LoVo (cell line): ENCODE measurements around the gene TAF7.
"Not testable (repeated sequence)": the region's sequence is repeated elsewhere in the genome, so short reads cannot be mapped to it uniquely, and the experiment has no call there.

ENCODE experiments used
- DNase-seq: peaks from one replicate; pipeline ENCODE4 v3.0.0-alpha.2; 2016; ENCODE audit warnings: low spot score

The TAF7 gene, protein sequence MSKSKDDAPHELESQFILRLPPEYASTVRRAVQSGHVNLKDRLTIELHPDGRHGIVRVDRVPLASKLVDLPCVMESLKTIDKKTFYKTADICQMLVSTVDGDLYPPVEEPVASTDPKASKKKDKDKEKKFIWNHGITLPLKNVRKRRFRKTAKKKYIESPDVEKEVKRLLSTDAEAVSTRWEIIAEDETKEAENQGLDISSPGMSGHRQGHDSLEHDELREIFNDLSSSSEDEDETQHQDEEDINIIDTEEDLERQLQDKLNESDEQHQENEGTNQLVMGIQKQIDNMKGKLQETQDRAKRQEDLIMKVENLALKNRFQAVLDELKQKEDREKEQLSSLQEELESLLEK

DNA sequence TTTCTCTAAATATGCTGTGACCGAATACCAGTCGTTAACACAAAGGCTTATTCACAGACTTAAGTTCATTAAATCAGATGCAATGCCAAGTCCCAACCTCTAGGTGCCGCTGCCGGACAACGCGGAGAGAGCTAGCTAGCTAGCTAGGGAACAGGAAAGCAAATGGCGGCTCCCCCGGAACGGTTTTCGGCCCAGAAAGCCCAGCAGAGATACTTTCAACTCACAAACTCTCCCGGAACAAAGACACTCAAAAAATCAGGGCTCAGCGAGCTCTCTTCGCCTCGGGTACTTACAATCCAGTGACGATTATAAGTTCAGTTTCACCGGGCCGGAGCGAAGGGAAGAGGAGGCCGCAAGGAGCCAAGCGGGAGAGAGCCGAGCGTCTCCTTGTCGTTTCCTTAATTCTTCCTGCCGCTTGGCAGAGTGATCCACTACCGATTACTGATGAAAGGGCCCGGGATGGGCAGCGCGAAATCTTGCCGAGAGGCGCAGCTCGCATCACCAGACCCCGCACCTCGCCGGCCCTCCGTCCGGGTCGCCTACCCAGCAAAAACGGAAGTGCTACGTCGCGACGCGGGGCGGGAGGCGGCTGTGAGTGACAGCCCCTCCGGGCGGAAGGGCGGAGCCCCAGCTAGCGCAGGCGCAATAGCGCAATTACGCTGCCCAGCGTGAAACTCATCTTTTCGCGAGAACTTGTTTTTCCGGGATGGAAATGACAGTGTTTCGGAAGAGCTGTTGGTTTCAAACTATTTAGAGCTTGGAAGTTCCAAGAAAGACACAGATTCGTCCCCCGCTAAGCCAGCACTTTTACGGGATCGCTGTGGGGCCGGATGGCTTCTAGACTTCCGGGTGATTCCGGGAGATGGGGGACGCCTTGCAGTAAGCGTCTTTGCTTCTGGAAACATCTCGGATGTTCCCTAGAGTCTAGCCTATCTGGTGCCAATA is at the start of gene TAF7:
Gene TAF7 (minus strand): TSS at position 560 of the 945 bp plus-strand sequence. CDS start 740 bp downstream, outside the sequence.
- peak; percentile 96 for DNase-seq

DNA sequence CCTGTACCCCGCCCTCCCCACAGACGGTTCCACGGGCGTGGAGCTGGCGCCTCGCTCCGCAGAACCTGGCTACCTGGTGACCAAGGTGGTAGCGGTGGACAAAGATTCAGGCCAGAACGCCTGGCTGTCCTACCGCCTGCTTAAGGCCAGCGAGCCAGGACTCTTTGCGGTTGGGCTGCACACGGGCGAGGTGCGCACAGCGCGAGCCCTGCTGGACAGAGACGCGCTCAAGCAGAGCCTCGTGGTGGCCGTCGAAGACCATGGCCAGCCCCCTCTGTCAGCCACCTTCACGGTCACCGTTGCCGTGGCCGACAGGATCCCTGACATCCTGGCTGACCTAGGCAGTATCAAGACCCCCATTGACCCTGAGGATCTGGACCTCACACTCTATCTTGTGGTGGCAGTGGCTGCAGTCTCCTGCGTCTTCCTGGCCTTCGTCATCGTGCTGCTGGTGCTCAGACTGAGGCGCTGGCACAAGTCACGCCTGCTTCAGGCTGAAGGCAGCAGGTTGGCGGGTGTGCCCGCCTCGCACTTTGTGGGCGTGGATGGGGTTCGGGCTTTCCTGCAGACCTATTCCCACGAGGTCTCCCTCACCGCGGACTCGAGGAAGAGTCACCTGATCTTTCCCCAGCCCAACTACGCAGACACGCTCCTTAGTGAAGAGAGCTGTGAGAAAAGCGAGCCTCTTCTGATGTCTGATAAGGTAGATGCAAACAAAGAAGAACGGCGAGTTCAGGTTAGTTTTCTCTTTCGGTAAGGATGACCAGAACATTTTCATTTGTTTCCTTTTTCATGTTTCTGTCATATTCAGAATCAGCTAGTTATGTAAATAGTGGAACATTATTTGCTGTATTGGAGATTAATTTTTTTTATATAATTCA is 45.7 kb upstream of the TAF7 start:
- no peak for DNase-seq

DNA sequence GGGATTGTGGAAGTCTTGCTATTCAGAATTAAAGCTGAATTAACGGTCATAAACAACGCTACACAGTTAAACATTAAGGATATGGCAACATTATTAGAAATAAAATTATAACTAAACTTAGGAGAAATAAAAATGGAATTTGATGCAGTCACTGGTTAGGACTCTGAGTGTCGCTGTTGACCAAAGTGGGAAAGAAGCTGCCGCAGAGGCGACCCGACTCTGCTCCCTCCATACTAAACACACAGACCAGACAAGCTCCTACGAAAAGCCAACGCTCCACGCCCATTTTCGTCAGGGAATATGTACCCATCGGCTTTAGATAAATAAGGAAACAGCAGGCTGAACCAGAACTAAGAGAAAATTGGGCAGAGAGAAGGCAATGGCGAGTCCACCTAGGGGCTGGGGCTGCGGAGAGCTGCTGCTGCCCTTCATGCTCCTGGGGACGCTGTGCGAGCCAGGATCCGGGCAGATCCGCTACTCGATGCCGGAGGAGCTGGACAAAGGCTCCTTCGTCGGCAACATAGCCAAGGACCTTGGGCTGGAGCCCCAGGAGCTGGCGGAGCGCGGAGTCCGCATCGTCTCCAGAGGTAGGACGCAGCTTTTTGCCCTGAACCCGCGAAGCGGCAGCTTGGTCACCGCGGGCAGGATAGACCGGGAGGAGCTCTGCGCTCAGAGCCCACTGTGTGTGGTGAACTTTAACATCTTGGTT is 43.5 kb upstream of the TAF7 start, which contains the start of gene PCDHGA5:
Gene PCDHGA5 (plus strand): TSS at position 211 of the 709 bp plus-strand sequence. CDS start 169 bp downstream, at position 380.
- DNase-seq = no peak

DNA sequence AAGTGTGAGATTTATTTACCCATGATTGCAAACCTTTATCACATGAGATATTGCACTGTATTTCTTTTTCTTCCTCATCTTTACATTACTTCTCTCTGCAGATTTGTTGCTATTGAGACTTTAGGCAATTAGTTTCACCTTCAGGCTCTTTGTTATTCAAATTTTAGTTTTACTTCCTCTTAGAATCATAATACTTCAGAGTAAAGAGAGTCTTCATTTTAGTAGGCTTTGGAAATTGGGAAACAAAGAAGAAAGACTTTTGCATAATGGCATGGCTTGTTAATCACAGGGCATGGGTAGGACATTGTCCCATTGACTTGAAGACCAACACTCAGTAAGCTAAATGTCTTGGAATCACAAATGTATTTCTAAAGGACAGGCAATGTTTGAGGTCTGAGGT is 42.1 kb upstream of the TAF7 start:
- no peak for DNase-seq

DNA sequence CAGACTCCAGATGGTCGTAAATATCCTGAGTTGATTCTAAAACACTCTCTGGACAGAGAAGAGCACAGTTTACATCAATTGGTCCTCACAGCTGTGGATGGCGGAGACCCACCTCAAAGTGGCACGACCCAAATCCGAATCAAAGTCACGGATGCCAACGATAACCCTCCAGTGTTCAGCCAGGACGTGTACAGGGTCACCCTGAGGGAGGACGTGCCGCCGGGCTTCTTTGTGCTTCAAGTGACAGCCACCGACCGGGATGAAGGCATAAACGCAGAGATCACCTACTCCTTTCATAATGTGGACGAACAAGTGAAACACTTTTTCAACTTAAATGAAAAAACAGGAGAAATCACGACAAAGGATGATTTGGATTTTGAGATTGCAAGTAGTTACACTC is 40.1 kb upstream of the TAF7 start:
- DNase-seq = no peak

DNA sequence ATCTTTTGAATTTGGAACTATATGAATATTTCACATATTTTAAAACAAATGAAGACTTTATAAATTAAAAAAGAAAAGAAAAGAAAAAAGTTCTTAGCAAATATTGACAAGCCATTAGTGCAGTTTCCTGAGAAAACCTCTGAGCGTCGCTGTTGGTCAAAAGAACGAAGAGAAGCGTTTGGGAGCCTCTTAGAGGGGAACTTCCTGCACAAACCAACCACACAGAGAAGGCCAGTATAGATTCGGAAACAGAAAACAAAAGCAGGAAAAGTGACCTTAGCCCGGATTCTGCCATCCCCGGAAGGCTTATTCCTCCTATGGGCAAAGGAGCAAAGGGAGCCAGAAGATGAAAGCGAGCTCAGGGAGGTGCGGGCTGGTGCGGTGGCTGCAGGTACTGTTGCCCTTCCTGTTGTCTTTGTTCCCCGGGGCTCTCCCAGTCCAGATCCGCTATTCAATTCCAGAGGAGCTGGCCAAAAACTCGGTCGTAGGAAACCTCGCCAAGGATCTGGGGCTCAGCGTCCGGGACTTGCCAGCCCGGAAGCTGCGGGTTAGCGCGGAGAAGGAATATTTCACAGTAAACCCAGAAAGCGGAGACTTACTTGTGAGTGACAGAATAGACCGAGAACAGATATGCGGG is 39.3 kb upstream of the TAF7 start, which contains the start of gene PCDHGB2:
Gene PCDHGB2 (plus strand): TSS at position 205 of the 637 bp plus-strand sequence. CDS start 142 bp downstream, at position 347.
- peak; percentile 21 for DNase-seq

DNA sequence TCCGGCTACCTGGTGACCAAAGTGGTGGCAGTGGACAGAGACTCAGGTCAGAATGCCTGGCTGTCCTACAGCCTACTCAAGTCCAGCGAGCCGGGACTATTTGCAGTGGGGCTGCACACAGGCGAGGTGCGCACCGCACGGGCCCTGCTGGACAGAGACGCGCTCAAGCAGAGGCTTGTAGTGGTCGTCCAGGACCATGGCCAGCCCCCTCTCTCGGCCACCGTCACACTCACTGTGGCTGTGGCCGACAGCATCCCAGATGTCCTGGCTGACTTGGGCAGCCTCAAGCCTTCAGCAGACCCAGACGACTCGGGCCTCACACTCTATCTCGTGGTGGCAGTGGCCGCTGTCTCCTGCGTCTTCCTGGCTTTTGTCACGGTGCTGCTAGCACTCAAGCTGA is 36.4 kb upstream of the TAF7 start:
- no peak for DNase-seq

DNA sequence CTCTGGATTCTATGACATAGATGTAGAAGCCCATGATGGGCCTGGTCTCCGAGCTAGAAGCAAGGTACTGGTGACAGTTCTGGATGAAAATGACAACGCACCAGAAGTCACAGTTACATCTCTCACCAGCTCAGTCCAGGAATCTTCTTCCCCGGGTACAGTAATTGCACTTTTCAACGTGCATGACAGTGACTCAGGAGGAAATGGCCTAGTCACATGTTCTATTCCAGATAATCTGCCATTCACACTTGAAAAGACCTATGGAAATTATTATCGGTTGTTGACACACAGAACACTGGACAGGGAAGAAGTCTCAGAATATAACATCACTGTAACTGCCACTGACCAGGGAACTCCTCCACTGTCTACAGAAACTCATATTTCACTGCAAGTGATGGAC is 35.5 kb upstream of the TAF7 start:
- DNase-seq = no peak

DNA sequence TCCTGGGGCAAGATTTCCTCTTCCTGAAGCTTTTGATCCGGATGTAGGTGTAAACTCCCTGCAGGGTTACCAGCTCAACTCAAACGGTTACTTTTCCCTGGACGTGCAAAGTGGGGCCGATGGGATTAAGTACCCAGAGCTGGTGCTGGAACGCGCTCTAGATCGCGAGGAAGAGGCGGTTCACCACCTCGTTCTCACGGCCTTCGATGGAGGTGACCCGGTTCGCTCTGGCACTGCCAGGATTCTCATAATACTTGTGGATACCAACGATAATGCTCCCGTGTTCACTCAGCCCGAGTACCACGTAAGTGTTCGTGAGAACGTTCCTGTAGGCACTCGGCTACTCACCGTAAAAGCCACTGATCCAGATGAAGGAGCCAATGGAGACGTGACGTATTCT is 35.1 kb upstream of the TAF7 start:
- no peak for DNase-seq

DNA sequence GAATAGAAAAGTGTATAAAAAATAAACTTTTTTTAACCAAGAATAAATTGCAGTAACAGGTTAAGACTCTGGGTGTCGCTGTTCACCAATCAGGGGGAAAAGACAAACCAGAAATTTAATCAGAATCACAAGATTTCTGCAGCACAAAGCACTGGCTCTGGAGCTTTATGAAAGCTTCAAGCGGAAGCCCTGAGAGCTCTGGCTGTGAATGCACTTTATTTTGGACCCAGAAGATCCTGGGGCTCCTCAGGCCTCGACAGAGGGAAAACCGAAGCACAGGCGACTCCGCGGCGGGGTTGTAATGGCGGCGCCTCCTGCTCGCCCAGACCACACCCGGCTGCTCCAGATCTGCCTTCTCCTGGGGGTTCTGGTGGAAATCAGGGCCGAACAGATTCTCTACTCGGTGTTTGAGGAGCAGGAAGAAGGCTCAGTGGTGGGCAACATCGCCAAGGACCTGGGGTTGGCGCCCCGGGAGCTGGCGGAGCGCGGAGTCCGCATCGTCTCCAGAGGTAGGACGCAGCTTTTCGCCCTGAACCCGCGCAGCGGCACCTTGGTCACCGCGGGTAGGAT is 34.4 kb upstream of the TAF7 start, which contains the start of gene PCDHGA4:
Gene PCDHGA4 (plus strand): TSS at position 122 of the 570 bp plus-strand sequence. CDS start 87 bp downstream, at position 209.
- DNase-seq = no peak

DNA sequence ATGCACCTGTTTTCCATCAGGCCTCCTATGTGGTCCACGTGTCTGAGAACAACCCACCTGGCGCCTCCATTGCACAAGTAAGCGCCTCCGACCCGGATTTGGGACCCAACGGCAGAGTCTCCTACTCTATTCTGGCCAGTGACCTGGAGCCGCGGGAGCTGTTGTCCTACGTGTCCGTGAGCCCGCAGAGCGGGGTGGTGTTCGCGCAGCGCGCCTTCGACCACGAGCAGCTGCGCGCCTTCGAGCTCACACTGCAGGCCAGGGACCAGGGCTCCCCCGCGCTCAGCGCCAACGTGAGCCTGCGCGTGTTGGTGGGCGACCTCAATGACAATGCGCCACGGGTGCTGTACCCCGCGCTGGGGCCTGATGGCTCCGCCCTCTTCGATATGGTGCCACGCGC is 31.0 kb upstream of the TAF7 start:
- no peak for DNase-seq

DNA sequence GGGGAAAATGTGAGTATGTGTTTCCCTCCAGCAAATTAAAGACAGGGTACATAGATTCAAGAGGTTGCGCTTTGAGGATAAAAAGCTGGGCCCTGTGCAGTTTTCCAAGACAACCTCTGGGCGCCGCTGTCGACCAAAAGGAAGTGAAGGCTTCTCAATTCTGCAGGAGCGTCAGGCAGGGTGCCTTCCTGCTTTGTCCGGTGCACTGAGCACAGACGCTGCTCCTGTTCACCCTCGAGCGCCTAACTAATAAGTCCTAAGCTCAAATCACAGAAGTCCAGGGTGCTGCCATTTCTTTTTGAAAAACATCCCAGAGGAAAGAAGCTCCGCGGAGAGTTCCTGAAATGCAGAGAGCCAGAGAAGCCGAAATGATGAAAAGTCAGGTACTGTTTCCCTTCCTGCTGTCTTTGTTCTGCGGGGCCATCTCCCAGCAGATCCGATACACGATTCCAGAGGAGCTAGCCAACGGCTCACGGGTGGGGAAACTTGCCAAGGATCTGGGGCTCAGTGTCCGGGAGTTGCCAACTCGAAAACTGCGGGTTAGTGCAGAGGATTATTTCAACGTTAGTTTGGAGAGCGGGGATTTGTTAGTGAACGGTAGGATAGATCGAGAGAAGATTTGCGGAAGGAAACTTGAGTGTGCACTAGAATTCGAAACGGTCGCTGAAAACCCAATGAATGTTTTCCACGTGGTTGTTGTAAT is 29.5 kb upstream of the TAF7 start, which contains the start of gene PCDHGB1:
Gene PCDHGB1 (plus strand): TSS at position 183 of the 703 bp plus-strand sequence. CDS start 162 bp downstream, at position 345.
- DNase-seq = no peak

DNA sequence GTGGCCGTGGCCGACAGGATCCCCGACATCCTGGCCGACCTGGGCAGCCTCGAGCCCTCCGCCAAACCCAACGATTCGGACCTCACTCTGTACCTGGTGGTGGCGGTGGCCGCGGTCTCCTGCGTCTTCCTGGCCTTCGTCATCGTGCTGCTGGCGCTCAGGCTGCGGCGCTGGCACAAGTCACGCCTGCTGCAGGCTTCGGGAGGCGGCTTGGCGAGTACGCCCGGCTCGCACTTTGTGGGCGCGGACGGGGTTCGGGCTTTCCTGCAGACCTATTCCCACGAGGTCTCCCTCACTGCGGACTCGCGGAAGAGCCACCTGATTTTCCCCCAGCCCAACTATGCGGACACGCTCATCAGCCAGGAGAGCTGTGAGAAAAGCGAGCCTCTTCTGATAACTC is 25.4 kb upstream of the TAF7 start:
- DNase-seq = not testable (repeated sequence)

DNA sequence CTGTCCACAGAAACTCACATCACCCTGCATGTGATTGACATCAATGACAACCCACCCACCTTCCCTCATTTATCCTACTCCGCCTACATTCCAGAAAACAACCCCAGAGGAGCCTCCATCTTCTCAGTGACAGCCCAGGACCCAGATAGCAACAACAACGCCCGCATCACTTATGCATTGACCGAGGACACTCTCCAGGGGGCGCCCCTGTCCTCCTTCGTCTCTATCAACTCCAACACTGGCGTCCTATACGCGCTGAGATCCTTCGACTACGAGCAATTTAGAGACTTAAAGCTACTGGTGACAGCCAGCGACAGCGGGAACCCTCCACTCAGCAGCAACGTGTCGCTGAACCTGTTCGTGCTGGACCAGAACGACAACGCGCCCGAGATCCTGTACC is 24.7 kb upstream of the TAF7 start:
- no peak for DNase-seq

DNA sequence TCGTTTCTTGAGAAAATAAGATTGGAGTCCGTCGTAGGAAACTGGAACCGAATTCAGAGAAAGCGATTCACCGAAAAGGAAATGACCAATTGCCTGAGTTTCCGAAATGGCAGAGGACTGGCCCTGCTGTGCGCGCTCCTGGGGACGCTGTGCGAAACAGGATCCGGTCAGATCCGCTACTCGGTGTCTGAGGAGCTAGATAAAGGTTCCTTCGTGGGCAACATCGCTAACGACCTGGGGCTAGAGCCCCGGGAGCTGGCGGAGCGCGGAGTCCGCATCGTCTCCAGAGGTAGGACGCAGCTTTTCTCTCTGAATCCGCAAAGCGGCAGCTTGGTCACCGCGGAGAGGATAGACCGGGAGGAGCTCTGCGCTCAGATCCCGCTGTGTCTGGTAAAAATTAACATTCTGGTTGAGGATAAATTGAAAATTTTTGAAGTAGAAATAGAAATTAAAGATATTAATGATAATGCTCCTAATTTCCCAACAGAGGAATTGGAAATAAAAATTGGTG is 23.4 kb upstream of the TAF7 start:
- DNase-seq = no peak

DNA sequence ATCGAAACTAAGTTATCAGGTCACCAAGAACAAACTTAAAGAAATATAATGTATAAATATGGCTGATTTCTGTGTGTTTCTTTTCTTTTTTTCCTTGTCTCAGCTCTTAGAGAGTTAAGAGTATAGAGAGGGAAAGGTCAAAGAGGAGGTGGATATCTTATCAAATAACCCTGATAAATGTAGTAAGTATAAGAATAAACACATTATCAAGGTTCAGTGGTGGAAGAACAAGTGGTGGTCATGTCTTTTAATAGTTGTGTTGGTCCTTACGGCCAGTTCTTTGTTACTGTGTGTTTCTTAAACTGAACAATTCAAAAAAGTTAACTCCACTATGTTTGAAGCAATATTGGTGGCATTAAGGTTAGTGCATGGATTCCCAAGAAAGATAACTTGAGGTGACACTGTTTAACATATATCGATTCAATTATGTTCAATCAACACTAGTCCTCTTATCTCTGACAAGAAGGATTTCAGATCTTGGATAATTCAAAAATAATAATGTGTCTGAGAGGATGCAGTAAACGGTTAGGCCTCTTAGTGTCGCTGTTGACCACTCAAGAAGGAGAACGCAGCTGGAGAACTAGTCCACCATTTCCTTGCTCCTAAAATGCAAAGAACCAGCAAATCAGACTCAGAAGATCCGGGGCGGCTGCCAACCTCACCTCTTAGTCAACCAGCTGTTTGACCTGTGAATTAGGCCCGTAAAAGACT is 22.8 kb upstream of the TAF7 start, which contains the start of gene PCDHGA3:
Gene PCDHGA3 (plus strand): TSS at position 588 of the 711 bp plus-strand sequence. CDS start 205 bp downstream, outside the sequence.
- no peak for DNase-seq

DNA sequence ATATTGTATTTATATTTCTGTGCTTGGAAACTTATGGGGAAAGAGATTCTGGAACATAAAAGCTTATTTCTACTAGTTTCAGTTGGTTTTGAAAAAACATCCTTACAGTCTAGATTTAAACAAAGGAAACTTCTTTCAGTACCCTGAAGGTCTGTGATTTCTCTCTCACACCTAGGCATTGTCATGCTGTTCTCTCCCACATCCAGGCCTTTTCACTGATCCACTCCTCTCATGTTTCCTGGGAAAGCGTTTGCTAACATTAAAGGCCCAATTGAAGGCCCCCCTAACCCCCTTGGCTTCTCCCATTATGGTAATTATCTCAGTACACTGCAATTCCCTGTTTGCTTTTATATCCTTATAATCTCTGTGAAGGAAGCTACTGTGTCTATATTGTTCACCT is 22.2 kb upstream of the TAF7 start:
- no peak for DNase-seq

DNA sequence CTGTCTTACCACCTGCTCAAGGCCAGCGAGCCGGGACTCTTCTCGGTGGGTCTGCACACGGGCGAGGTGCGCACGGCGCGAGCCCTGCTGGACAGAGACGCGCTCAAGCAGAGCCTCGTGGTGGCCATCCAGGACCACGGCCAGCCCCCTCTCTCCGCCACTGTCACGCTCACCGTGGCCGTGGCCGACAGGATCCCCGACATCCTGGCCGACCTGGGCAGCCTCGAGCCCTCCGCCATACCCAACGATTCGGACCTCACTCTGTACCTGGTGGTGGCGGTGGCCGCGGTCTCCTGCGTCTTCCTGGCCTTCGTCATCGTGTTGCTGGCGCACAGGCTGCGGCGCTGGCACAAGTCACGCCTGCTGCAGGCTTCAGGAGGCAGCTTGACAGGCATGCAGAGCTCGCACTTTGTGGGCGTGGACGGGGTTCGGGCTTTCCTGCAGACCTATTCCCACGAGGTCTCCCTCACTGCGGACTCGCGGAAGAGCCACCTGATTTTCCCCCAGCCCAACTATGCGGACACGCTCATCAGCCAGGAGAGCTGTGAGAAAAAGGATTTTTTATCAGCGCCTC is 20.3 kb upstream of the TAF7 start:
- not testable (repeated sequence) for DNase-seq
